GM12891 (cell line): ENCODE measurements around the gene PRUNE2.

Source experiments
- PAX5 ChIP-seq: IDR thresholded peaks from 2 replicates; pipeline ENCODE4 v1.6.1; 2011; ENCODE audit warnings: low read length, moderate library complexity, mild to moderate bottlenecking; ENCODE audit not compliant: insufficient read depth, severe bottlenecking
- POLR2AphosphoS5 ChIP-seq: IDR thresholded peaks from 2 replicates; pipeline ENCODE4 v1.6.1; 2011; ENCODE audit warnings: low read depth, low read length, control low read depth
- TAF1 ChIP-seq: IDR thresholded peaks from 2 replicates; pipeline ENCODE4 v1.6.1; 2011; ENCODE audit warnings: low read depth, low read length, control low read depth

- TF ChIP-seq TAF1 = no peak
- no peak for TF ChIP-seq PAX5
- no peak for TF ChIP-seq POLR2AphosphoS5
These were observed 255.2 kb downstream of the PRUNE2 start for GRCh38 chr9:76650692-76651091.
